HG03378 (cell line): ENCODE data around the gene LBHD2.
"Not testable (repeated sequence)": the region's sequence is repeated elsewhere in the genome, so short reads cannot be mapped to it uniquely, and the experiment has no call there.

Experiments
- ATAC-seq: cut with Tn5 transposase; IDR thresholded peaks from one replicate; pipeline ENCODE4 v1.9.1; 2021; ENCODE audit warnings: mild to moderate bottlenecking, moderate library complexity; ENCODE audit not compliant: unreplicated experiment

LBHD2 gene

DNA sequence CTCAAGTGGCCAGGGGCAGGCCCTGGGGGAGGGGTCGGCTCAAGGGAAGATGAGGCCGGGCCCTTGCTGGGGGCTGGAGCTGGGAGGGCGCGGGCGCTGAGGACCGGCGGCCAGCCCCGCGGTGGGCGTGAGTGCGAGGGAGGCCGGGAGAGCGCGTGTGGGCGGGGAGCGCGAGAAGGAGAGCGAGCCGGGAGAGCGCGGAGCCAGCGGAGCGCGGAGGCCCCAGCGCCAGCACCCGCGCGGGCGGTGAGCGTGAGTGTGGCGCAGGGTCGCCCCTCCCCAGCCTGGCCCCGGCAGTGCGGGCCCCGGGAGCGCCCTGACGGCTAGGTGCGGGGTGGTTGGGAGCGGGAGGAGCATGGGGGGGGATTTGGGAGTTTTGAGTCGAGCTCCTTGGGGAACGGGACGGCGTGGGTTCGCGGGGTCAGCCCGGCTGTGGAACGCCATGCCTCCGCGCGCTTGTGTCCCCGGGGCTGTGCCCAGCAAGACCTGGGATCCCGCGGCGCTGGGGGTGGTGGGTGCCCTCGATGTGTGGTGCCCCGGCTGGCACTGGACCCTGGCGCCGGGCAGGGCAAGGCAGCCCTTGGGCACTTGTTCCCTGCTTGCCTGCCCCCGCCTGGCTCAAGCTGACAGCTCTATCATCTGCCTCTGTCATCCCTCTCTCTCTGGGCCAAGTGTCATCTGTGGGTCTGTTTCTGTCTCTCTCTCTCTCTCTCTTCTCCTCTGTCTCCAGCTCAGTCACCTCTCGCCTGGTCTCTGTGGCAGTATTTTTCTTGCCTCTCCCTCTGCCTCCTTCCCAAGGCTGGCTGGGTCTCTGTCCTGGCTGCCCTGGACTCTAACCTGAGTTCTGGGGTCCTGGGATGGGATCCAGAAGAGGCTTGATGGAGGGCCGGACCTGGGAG is at the start of gene LBHD2:
Gene LBHD2 (plus strand): TSS at position 190 of the 899 bp plus-strand sequence. CDS start 1,803 bp downstream, outside the sequence.
- ATAC-seq: no peak

DNA sequence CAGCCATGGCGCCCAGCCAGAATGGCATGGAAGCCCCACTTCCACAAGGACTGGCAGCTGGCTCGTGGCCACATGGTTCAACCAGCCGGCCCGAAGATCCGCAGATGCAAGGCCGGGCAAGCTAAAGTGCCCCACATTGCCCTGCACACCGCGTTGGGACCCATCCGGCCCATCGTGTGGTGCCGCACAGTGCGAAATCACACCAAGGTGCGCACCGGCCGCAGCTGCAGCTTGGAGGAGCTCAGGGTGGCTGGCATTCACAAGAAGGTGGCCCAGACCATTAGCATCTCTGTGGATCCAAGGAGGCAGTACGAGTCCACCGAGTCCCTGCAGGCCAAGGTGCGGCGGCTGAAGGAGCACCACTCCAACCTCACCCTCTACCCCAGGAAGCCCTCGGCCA is 42.5 kb upstream of the LBHD2 start:
- ATAC-seq: no peak

DNA sequence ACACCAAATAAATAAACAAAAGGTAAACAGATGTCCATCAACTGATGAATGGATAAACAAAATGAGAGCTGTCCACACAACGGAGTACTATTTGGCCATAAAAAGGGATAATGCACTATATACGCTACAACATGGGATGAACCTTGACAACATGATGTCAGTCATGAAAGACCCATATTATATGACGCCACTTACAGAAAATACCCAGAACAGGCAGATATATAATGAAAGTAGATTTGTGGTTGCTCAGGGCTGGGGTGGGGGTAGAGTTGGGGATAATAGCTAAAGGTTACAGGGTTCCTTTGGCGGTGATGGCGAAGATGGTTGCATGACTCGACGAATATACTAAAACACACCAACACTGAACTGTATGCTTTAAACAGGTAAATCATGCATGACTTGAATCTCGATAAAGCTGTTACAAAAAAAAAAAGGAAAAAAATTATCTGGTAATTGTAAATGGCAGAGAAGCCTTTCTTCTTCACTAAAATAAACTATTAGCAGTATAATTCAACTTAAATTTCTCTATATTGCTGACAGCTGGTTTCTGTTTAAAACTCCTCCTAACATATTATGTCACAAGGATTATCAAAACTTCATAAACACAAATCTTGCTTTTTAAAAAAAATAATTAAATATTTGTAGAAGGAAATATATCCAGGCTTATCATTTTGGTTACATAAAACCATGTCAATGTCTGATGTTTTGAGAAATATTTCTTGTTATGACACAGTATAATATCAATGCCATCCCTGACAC is 40.6 kb upstream of the LBHD2 start:
- ATAC-seq: no peak

DNA sequence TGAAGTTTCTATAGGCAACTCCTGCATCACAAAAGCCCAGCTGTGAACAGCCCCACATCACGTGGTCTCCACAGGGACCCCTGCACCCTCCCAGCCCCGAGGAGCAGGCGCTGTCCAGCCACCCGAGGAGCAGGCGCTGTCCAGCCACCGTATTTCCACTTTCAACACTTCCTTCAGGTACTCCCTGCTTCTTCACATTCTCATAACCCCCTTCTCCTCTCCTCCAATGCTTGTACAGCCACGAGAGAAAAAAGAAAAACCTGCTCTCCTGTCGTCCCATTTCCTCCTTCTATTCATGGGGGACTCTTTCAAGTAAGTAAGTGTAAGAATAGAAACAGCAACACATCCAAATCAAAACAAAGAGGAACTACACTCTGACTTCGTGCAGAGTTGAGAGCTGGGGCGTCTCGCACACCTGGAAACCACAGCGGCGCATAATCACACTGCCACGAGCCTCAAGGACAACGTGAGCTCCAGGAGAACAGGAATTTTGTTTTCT is 38.6 kb upstream of the LBHD2 start:
- ATAC-seq: no peak

DNA sequence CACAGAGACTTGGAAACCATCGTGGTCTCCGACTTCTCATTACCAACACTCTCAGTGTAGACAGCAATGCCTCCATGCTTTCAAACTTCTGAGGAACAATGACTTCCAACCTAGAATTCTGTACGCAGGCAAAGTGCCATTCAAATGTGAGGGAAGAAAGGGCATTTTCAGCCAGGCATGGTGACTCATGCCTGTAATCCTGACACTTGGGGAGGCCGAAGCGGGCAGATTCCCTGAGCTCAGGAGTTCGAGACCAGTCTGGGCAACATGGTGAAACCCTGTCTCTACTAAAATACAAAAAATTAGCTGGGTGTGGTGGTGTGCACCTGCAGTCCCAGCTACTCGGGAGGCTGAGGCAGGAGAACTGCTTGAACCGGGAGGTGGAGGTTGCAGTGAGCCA is 36.6 kb upstream of the LBHD2 start:
- not testable (repeated sequence) for ATAC-seq

DNA sequence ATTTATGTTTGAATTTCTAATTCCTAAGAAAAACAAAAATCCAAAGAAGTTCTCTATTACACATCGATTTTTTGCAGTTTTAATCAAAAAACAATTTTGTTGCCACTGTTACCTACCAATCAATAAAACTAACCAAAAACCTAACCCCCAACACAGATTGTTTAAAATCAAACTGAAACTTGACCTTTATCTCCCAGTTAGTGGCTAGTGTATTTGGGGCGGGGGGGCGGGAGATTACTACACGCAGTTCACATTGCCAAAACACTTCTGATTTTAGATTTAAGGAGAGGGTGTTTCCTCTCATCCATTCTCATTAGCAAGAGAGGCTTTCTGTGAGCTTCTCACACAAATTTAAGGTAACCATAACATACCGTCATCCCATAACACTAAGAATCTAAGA is 33.1 kb upstream of the LBHD2 start:
- ATAC-seq: no peak

DNA sequence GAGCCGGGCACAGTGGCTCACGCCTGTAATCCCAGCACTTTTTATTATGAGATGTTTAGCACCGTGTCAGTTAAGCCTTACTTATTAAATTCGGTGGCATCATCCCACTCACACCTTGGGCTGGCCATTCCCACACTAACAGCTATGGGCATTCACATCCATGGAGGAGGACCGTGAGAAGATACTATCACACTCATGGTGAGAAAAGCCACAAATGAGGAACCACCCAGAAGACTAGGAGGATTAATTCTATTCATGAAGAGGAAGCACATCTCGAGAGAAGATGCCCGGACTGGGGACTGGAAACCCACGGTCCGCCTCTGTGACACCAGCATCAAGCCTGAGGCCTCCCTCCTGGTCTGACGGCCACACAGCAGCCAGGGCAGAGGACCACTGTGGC is 31.6 kb upstream of the LBHD2 start:
- no peak for ATAC-seq

DNA sequence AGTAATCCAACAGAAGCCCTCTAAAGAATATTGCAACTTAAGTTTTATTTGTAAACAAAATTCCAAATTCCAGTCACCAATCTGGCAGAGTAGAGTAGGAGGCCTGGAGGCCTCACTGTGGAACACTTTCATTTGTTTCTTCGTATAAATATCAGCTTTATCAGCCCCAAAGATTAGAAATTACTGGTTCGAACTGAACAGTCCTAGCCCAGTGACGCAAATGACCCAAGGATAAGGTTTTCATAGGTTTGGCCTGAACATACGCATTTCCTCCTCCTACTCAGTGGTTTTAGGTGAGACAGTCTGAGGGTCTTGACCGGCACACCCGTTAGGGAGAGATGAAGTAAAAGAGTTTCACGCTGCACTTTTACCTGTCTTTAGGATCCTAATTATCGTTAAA is 28.3 kb upstream of the LBHD2 start:
- ATAC-seq: no peak

DNA sequence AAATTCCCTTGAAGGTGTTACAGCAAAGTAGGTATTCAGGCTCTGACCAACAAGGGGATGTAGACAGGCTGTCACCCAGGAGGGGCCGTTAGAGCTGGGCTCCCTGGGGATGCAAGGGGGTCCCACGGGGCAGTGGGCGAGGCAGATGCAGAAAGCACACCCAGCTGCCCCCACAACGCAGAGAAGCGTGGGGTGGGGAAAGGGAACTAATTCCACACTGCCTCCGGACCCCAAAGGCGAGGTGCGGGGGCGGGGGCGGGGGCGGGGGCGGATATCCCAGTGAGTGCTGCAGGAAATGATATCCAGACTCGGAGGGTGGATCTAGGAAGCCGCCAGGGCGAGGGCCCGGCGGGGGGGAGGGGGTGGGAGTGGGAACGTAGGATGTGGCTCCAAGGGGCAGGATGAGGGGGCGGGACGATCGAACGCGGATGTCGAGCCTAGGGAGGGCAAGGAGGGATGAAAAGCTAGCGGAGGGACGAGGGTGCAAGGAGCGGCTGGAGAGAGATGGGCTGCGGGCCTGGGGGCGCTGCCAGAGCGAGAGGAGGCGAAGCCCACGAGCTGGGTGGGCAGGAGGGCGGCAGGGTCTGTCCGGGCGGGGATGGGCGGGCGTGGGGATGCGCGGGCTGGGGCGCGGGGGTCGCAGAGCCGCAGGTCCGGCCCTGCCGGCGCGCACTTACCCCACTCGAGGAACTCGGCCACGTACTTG is 27.5 kb upstream of the LBHD2 start:
- ATAC-seq: no peak

DNA sequence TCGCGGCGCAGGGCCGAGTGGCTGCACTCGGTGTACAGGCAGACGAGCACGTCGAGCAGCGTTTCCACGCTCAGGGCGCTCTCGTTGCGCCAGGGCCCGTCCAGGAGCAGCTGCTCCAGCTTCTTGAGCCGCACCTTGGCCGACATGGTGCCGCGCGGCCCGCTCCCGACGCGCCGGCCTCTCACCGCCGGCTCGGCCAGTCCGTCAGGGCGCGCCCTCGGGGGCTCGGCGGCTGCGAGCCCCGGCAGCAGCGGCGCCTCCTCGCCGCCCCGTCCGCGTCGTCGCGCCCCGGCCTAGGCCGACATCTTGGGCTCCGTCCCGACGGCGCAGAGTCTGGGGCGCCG is 27.0 kb upstream of the LBHD2 start:
- ATAC-seq: no peak

DNA sequence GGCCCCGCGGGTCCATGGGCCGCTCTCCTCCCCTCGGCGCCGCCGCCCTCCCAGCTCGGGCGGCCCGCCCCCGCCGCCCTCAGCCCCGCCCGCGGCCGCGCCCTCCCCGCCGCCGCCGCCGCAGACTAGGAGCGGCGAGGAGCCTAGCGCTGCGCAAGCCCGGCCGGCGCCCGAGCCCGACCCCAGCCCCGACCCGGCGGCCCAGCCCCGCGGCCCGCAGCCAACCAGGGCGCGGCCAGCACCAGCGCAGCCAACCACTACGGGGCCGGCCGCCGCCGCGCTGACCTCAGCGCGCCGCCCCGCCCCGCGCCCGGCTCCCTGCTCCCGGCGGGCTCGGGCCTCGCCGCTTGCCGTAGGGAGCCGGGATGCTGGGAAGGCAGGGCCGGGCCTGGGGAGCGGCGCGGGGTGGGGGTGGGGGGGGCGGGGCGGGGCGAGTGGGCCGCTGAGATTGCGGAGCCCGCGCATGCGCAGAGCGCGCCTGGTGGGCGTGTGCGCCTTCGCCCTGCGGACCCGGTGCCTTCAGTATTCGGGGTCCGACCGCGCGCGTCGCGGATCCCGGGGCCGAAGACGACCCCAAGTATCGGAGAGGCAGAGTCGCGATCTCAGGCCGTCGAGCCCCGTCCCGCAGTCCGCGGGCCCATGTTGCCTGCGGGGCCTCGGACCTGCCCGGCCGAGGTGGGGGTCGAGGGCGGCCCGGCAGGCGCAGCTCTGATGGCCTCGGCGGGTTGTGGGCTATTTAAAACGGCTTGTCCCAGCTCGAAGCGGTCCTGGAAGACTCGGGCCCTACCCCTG is 26.4 kb upstream of the LBHD2 start, which contains the start of gene CDC42BPB:
Gene CDC42BPB (minus strand): TSS at position 178 of the 792 bp plus-strand sequence. CDS start 376 bp downstream, outside the sequence.
- no peak for ATAC-seq

DNA sequence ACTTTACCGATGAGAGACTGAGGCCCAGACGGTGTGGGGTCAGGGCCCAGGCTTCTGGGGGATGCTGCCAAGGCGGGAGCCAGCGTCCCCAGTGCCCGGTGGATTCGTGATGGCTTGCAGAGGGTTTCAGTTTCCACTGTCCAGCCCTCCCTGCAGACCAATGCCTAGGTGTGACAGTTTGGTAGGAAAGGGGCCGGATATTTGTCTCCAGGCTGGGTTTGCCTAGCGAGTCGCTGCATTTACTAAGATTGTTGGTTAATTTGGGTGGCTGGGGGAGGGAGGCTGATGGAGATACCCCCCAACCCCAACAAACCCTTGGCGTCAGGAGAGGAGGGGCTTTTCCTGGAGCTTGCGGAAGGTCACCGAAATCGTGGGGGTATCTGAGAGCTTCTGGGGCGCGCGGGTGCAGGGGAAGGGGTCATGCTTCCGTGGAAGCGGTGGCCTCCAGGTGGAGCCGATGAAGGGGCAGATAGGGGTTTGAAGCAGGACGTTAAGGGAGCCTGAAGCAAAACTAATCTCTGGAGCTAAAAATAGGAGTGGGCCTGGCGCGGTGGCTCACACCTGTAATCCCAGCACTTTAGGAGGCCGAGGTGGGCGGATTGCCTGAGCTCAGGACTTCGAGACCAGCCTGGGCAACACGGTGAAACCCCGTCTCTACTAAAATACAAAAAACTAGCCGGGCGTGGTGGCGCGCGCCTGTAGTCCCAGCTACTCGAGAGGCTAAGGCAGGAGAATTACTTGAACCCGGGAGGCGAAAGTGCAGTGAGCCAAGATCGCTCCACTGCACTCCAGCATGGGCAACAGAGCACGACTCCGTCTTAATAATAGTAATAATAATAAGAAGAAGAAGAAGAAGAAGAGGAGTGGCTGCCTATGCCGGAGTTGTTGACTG is 25.6 kb upstream of the LBHD2 start:
- no peak for ATAC-seq

DNA sequence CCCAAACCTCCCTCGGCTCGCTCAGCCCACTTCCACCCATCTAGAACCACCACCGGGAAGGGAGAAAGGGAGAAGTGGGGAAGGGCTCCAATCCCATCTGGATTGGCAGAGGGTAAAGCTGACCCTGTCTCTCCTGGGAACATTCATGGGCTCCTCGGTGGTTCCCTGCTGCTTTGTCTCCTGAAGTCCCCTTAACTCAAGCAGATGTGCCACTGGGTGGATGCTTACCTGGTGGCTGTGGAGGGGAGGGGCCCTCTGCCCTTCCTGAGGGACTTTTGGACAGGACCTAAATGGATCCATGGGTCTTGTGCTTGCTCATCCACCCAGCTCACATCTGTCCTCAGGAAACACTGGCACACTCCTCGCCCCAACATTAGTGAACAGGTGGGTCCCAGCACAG is 24.5 kb upstream of the LBHD2 start:
- ATAC-seq: no peak

DNA sequence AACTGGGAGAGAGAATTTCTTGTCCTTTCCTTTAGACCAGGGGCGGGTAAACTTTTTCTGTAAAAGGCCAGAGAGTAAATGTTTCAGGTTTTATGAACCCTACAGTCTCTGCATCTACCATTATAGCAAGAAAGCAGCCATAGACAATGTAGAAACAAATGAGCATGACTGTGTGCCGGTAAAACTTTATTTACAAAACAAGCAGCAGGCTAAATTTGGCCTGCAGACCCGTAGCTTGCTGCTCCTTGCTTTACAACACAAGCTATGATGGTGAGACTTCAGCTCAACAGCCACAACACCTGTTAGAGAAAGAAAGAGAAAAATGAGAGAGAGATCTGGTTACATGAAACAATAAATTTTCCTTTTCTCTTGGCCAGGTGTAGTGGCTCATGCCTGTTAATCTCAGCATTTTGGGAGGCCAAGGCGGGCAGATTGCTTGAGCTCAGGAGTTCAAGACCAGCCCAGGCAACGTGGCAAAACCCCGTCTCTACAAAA is 22.5 kb upstream of the LBHD2 start:
- no peak for ATAC-seq

DNA sequence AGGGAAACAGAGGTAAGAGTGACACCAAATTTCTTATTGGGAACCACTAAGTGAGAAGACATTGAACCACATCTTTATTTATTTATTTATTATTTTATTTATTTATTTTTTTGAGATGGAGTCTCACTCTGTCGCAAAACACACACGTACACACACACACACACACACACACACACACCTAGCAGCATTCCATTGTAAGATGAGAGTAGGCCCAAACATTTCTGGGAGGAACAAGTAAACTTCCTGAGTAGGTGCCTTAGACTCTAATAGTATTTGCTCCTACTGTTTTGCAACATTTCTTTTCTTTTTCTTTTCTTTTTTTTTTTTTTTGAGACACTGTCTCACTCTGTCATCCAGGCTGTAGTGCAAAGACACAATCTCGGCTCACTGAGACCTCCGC is 19.6 kb upstream of the LBHD2 start:
- no peak for ATAC-seq

DNA sequence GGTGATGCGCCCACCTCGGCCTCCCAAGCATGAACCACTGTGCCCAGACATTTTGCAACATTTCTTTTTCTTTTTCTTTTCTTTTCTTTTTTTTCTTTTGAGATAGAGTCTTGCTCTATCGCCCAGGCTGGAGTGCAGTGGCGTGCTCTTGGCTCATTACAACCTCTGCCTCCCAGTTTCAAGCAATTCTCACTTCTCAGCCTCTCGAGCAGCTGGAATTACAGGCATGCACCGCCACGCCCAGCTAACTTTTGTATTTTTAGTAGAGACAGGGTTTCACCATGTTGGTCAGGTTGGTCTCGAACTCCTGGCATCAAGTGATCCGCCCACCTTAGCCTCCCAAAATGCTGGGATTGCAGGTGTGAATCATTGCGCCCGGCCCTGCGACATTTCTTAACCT is 19.0 kb upstream of the LBHD2 start:
- ATAC-seq: no peak

DNA sequence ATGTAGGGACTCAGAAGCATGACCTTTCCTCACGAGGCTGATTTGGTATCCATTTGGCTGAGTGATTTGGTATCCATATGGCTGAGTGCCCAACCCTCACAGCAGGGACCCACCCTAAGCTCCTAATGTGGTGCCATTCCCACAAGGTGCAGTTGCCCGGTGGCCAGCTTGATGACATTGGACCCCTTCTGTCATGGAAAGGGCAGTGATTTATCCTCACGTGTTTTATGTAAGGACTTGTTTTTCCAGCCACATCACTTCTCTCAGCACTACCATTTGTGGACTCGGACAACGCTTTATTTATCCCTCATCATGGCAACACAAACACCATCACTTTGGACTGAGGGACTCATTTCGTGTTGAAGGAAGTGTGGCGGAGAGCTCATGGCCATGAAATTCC is 18.1 kb upstream of the LBHD2 start:
- no peak for ATAC-seq

DNA sequence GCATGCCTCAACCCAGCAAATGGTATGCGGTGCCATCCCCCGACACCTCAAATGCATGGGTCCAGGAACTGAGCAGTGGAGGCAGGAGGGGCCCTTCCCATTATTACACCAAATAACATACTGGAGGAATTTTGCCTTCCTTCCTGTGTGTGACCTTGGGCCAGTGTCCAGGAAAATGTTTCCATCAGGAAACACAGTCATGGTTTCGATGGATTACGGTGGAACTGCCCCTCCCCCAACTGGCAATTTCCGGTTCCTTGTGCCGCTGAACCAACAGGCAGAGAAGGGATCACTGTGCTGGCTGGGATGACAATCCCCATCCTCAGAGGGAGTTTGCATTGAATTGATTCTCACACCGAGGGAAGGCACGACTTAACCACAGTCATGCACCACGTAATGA is 17.6 kb upstream of the LBHD2 start:
- ATAC-seq: no peak

DNA sequence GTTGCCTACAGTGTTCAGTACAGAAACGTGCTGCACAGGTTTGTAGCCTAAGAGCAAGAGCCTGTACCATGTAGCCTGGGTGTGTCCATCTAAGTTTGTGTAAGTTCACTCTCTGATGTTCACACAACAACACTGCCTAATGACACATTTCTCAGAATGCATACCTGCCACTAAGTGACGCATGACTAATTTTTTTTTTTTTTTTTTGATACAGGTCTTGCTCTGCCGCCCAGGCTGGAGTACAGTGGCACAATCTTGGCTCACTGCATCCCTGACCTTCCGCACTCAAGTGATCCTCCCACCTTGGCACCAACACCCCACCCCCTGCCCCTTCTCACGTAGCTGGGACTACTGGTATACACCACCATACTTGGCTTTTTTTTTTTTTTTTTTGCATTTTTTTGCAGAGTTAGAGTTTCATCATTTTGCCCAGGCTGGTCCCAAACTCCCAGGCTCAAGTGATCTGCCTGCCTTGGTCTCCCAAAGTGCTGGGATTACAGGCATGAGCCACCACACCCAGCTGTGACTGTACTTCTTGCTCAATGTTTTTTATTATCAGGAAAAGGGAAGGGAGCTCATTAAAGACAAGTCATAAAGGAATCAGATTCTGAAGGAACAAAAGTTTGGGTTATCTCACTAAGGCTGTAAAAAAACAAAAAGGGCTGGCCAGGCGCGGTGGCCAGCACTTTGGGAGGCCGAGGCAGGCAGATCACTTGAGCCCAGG is 16.6 kb upstream of the LBHD2 start:
- no peak for ATAC-seq
